GM18909 (cell line): Measurements from ENCODE around the gene PRKAR2B.
"Not testable (repeated sequence)": the region's sequence is repeated elsewhere in the genome, so short reads cannot be mapped to it uniquely, and the experiment has no call there.

Experiments used
- ATAC-seq: cut with Tn5 transposase; IDR thresholded peaks from one replicate; pipeline ENCODE4 v1.9.1; 2021; ENCODE audit warnings: mild to moderate bottlenecking; ENCODE audit not compliant: unreplicated experiment, poor library complexity

PRKAR2B gene

DNA sequence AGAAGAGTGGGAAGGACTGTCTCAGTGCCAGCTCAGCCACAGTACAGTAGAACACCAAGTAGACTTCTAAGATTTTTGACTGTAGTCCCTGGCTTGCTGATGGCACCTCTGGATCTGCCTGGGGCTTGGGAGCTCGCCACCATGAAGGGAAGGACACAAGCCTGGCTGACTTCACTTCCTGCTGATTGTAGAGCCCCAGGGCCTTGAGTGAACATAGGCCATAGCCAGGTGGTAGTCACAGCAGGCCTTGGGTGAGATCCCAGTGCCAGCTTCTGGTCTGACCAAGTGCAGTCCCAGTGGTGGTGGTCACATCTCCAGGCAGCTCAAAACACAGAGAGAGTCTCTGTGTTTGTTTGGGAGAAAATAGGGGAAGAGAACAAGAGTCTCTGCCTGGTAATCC lies 66.7 kb downstream of the PRKAR2B start:
- ATAC-seq, result no peak

DNA sequence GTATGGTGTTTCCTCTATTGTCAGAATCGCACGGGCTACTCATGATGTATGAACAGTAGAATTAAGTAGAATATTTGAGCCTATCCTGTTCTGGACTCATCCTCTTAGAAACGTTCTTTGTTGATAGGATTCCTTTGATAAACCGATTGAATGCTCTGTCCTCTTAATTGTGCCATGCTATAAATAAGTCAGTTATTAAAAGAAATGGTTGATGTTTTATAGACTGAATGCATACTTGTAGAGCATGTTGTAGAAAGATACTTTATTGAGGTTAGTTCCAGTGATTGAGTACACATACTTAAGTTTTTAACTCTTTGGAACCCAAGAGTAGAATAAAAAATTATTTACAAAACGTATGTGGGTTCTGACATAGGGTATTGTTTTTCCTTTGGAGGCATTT lies 69.4 kb downstream of the PRKAR2B start:
- ATAC-seq, result no peak

DNA sequence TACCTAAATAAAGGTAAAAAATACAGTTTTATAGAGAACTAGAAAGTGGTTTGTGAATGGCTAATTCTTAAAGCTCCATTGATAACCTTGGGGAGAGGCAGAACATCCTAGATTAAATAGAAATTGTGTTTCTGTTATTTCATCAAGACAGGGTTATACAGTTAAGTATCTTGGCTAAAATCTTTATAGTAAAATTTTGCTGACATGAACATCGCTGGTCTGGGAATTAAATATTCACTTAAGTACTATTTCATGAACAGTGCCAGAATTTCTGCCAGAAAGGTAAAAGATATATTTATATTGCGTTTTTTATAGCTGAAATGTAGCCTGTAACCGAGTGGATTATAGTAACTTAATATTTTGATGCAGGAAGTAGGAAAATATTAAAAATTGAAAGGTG lies 70.6 kb downstream of the PRKAR2B start:
- ATAC-seq, result no peak

DNA sequence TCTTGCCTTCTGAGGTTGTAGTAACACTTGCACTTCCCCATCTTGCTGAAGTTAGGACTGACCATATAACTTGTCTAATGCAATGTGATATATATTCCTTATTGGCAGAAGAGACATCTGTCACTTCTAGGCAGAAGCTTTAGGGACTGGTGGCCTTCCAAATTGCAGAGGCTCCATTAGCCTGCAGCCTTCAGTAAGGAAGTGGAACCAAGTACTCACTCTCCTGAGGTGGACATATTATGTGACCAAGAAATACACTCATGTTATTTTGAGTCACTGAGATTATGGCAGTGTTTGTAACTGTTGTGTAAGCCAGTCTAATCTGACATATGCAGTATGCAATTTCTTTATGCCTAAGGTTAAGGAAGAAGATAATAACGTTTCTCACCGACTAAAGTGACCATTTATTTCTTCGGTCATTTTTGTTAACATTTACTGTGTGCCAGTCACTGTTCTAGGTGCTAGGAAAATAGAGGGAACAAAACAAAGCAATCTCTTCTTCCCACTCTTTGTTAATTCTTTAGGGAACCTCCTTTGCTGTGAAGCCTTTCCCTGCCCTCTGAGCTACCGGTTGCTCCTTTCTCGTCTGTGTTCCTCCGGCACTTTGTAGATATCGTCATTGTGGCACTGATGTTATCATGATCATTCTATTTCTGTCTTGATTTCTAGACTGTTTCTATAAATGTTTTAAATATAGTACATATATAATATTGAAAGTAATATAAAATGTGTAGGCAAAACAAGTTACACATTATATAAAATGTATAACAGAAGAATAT lies 71.4 kb downstream of the PRKAR2B start:
- ATAC-seq, result no peak

DNA sequence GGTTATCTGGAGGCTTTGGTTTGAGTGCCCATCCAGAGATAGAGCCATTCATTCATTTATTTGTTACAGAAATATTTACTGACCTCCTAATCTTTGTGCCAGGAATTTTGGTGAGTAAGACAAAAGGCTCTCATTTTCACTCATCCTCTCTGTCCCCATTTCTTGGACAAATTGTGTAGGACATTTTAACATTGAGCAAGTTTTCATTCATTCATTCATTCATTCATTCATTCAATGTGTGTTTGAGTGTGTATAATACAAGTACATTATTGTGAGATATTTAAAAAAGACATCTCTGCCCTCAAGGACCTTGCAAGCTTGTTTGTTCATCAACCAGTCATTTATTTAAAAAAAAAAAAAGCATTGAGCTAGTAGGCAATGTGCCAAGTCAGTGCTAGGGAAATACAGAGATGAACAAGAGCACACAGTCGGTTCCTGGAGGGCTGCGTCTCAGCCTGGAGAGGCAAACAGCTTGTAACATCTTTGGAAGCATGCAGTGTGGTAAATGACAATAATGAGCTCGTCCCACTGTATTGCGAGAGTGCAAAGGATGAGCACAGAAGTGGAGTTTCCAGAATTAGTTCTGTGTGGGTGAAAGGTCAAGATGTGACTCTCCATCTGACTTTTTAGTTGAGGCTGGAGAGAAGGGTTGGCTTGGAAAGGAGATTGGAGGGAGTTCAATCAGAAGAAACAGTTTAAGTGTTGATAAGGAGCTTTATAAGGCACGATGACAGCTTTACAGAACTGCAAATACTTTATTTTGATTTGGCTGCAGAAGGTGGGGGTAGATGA lies 73.8 kb downstream of the PRKAR2B start:
- ATAC-seq, result no peak

DNA sequence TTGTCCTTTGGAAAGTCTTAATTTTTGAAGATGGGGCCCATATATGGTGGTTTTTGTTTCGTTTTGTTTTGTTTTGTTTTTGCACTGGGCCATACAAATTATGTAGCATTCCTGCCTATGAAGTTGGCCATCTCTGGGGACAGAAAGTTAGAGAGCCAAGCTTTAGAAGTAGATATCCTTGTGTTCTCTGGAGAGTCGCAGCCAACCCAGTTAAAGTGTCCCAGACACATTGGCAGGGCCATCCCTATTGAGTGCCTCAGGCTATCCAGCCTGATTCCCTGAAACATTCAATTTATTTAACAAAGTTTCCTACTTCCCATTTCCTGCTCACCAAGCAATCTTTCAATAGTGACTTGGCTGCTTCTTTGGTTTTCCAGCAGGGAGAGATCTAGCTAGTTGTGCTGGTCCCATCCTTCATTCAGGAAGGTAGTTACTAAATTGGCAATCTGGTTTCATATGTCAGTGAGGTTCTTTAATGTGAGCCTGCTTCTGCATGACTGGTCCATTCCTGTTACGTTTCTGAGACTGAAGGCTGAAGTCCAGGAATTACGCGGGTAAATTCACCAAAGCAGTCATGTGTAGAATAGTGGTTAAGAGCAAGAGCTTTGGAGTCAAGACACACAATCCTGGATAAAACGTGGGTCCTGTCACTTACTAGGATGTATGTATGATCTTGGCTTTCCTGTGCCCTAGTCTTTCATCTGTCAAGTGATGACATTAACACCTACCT lies 75.0 kb downstream of the PRKAR2B start:
- ATAC-seq, result no peak

DNA sequence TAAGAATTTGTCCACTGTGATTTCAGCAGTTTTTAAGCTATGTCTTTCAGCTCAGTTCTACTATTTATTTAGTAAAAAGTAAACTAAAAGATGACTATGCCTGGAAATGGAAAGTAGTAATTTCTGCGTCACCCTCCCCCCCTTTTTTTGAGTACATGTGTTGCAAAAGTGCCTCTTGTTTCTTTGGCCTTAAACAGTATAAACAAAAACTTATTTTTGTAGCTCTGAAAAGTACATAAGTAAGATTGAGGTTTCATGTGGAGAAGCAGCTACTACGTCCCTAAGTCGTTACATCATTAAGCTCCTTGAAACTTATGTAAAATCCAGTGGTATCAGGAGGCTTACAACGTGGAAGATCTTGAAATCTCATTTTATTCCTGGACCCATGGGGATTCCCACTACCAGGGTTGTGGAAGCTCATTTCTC lies 78.0 kb downstream of the PRKAR2B start:
- ATAC-seq, result no peak

DNA sequence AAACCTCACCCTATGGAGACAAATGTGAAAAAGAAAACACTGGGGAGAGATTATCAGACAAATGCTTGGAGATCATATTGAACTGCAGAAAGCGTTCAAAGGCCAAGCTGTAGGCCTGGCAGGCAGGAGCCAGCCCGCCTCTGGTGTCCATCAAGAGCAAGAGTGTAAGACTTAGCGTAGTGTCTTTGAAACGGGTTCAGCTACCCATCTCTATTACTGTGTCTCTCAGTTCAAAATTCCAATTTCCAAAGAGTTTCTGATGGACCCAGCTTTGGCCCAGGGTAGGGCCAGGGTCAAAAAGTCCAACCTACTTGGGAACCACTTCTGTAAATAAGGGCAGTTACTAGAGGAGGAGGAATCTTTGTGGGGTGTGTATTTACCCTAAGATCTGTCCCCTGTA lies 78.9 kb downstream of the PRKAR2B start:
- ATAC-seq, result no peak

DNA sequence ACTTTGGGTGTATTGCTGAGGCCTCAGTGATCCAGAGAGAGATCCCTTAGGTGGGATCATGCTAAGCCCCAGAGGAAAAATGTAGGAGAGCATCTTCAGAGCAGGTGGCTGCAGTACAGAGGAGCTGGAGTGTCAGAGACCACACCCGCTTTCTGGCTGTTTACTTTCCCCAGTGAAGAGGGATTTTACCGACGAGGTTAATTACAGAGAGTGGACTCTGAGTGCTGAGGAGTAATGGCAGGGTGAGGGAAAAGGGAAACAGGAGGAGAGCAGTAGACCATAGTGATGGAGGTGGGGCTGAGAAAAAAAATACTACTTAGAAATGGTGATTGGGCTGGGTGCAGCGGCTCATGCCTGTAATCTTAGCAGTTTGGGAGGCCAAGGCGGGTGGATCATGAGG lies 81.0 kb downstream of the PRKAR2B start:
- no peak for ATAC-seq

DNA sequence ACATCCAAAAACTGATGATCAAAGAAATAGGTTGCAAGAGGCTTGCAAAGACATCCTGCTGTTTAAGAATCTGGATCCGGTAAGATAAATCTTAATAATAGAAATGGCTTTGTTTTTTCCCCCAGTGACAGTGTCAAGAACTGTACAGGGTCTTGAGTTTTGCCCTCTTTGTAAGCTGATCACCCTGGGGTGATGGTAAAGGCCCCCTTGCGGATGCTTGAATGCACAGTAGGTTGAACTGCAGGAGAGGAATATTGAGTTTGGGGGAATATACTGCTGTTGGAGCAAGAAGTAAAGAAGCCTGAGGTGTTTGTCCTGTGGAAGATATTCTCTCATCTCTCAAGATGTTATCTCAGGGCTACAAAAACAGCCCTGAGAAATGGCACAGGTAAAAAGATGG lies 83.7 kb downstream of the PRKAR2B start:
- ATAC-seq, result no peak

DNA sequence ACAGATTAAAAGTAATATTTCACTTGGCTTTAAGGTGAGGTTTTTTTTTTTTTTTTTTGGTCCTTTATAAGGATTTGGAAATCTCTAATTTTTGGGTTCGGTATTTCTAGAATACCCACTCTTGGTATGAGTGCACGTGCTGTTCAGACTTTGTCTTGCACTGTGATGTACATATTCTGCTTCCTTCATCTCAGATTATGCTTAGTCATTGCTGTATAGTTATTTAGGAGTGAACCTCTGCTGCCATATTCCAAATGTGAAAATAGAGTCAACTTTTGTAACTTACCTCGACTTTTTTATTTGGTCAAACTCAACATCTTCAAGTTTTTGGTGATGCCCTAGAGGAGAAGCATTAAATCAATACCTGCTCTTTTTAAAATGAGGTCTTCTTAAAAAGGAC lies 84.2 kb downstream of the PRKAR2B start:
- no peak for ATAC-seq

DNA sequence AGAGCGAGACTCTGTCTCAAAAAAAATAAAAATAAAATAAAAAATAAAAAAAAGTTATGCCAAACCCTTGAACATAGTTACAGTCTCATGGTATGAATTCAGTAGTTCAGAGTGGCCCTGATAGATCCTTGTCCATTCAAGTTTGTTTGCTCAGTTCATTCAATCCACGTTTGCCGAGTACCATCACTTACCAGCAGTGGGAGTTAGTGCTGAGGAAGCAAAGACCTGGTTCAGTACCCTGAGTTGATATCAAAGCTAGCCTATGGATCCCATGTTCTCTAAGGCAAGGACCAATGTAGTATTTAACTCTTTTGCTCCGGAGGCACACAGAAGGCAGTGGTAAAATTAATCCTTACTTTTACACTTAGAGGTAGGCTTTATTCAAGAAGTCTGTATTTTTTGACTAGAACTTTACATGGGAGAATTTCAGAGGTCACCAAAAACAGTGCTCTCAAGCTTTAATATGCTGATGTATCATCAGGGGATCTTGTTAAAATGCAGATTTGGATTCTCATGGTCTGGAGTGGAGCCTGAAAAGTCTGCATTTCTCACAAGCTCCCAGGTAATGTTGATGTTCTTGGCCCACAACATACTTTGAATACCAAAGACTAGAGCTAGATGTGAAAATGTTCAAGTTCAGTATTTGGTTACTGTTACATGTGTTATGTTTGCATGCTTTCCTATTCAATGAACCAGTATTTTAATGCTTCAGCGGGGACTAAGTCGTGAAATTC lies 86.1 kb downstream of the PRKAR2B start:
- no peak for ATAC-seq

DNA sequence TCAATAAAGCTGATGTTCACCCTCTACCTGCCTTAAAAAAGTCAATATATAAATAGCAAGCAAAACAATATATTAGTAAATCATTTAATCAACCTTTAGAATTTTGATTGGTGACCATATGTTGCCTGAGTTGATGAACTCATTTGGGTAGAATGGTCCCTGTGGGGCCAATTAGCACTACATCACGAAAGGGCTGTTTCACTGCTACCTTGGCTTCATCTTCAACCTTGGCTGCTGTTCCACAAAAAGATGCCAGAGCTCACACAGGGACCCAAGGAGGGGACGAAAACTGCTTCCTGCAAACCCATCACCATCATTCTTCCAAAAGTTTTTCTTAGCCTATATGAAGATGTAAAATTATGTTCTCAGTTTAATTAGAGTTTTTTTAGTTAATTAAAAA lies 88.9 kb downstream of the PRKAR2B start:
- ATAC-seq, result no peak

DNA sequence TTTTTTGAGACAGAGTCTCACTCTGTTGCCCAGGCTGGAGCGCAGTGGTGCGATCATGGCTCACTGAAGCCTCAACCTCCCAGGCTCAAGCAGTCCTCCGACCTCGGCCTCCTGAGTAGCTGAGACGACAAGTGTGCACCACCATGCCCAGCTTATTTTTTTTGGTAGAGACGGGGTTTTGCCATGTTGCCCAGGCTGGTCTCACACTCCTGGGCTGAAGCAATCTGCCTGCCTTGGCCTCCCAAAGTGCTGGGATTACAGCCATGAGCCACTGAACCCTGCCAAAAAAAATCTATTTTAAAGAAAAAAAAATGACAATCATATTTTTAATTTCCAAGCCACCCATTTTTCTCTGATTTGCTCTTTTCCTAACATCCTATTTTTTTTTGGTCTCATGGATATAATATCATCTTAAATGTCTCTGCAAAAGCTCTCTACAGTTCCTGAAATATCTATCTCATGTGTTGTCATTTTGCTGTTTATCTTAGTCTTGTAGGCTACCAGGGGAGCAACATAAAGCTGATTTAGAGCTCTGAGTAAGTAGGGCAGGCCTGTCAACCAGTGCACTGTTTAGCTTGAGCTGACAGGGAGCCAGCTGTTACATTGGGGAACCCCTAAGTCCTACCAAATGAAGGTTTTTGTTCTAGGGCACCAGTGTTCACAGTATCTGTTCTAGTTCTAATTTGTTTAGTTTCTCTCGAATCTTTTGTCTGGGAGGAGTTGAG lies 94.4 kb downstream of the PRKAR2B start:
- no peak for ATAC-seq

DNA sequence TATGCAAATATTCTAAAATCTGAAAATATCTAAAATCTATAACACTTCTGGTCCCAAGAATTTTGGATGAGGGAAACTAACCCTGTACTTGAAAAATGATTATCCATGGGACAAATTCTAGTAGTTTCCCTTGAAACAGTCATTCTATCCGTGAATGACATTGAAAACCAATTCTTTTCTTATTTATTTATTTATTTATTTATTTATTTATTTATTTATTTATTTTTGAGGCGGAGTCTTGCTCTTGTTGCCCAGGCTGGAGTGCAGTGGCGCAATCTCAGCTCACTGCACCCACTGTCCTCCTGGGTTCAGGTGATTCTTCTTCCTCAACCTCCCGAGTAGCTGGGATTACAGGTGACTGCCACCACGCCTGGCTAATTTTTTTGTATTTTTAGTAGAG lies 99.4 kb downstream of the PRKAR2B start:
- ATAC-seq, result not testable (repeated sequence)

DNA sequence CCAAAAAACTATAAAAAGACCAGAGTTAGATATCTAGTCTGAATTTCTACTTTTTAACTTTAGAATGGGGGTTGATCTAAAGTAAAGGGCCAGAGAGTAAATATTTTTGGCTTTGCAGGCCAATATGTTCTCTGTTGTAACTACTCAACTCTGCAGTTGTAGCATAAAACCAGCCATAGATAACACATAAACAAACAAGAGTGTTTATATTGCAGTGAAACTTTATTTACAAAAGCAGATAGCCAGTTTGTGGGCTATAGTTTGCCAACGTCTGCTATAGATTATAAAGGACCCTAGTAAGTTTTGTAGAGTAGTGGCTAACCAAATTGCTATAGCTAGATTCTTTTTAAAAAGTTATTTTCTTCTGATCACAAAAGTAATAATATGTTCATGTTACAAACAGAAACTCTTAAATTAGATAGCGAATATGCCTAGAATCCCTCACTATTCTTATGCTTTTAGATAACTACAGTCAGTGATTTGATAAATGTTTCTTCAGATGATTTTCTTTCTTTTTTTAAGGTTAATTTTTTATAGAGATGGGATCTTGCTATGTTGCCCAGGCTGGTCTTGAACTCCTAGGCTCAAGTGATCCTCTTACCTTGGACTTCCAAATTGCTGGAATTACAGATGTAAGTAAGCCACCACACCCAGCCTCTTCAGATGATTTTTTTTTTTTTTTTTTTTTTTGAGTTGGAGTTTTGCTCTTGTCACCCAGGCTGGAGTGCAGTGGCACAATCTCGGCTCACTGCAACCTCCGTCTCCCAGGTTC lies 100.7 kb downstream of the PRKAR2B start:
- ATAC-seq, result no peak

DNA sequence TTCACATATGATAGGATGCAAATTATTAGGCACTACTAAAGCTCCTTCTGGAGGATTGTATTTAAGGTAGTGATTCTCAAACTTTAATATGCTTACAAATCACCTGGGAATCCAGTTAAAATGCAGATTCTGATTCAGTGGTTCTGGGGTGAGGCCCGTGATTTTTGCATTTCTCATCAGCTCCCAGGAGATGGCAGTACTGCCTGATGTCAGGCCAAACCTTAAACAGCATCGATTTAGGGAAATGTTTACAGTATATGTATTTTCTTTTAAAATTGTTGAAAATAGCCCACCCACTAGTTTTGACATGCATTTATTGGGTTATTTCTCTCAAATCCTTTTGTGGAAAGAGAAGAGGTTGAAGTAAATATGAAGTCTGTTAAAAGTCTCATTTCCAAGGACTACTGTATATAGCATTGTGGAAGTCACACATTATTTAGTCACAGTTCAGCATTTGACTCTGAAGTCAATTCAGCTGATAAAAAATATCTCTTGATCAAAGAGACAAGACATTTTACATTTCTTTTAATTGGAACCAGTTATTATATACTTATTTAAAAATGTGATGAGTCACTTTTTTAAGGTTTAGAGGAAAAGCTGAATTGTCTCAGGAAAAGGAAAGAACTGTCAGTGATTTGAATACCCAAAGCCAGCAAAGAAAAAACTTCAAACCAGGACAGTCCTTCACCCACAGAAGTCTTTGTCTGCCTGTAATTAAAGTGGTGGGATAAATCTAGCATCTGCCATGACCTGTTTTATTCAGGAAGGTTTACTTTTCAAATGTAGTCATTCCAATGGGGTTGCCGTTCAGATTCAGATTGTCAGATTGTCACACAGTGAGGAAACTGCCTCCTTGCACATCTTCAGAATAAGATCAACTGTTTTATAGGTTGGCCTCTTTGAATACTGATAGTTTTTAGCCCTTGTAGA lies 103.2 kb downstream of the PRKAR2B start:
- peak; percentile 48 for ATAC-seq

DNA sequence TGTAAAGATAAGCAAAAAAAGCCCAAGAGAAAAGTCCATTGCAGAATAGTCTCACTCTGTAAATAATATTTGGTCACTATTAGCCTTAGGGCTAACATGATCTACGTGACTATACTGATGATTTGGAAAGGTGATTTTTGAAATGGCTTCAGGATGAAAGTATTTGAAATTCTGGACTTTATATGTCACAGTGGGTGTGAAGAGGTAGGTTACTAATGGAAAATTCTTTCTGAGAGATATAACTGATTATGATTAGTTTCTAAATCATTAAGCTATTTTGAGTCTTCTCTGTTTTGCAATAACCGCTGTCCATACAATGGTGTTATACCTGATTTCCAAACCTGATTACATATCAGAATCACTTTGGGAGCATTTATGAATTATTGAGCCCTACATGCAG lies 104.2 kb downstream of the PRKAR2B start:
- ATAC-seq, result no peak
